Liver (tissue), 9 donors: ENCODE data around the gene TAB2. TPM values are rescaled to one million over a fixed set of nuclear protein-coding genes. Genes with fewer than 3 reads are reported as not detected.

Experiments used
- DNase-seq: peaks from one replicate; pipeline ENCODE4 v3.0.0-alpha.2; 2017; ENCODE audit warnings: low spot score
- H3K27ac ChIP-seq, 2 donors: one replicate each; pipeline ENCODE4 v1.7.0; 2013; ENCODE audit warnings: inconsistent platforms in 2 of 2, low read length in 2 of 2, control low read depth in 1 of 2, low read depth in 1 of 2, mild to moderate bottlenecking in 1 of 2
- H3K27me3 ChIP-seq, 4 donors: one replicate each; pipeline versions ENCODE4 v1.6.1 to v1.7.0; 2013; ENCODE audit warnings: low read length in 3 of 4, inconsistent platforms in 1 of 4, mild to moderate bottlenecking in 1 of 4, moderate library complexity in 1 of 4; ENCODE audit not compliant: control insufficient read depth in 4 of 4, insufficient read depth in 4 of 4
- H3K36me3 ChIP-seq, 4 donors: one replicate each; pipeline versions ENCODE4 v1.6.1 to v1.7.0; 2013; ENCODE audit warnings: low read length in 3 of 4, mild to moderate bottlenecking in 3 of 4, low read depth in 1 of 4, moderate library complexity in 1 of 4; ENCODE audit not compliant: control insufficient read depth in 4 of 4, insufficient read depth in 3 of 4
- H3K4me1 ChIP-seq, 4 donors: one replicate each; pipeline versions ENCODE4 v1.6.1 to v1.7.0; 2013; ENCODE audit warnings: low read length in 3 of 4, mild to moderate bottlenecking in 3 of 4, moderate library complexity in 1 of 4; ENCODE audit not compliant: control insufficient read depth in 4 of 4, insufficient read depth in 4 of 4
- H3K4me3 ChIP-seq, 3 donors: one replicate each; pipeline versions ENCODE4 v1.6.1 to v1.7.0; 2013; ENCODE audit warnings: low read length in 3 of 3, control low read depth in 1 of 3, low read depth in 1 of 3, mild to moderate bottlenecking in 1 of 3
- H3K9ac ChIP-seq, 2 donors: one replicate each; pipeline ENCODE4 v1.7.0; 2013; ENCODE audit warnings: low read length in 2 of 2, mild to moderate bottlenecking in 2 of 2, moderate library complexity in 2 of 2, control low read depth in 1 of 2, low read depth in 1 of 2
- H3K9me3 ChIP-seq, 4 donors: one replicate each; pipeline versions ENCODE4 v1.6.1 to v1.7.0; 2013; ENCODE audit warnings: low read length in 3 of 4; ENCODE audit not compliant: control insufficient read depth in 4 of 4
- CTCF ChIP-seq: fragments of 150-350 bp; IDR thresholded peaks from 2 replicates; pipeline ENCODE4 v1.5.1; 2017; ENCODE audit warnings: improper control_type of control experiment, low read depth, low read length; ENCODE audit not compliant: missing input control
- FOXA1 ChIP-seq: IDR thresholded peaks from 2 replicates; pipeline ENCODE4 v1.6.1; 2016; ENCODE audit warnings: antibody characterized with exemption
- FOXA2 ChIP-seq: IDR thresholded peaks from 2 replicates; pipeline ENCODE4 v1.6.1; 2016; ENCODE audit warnings: antibody characterized with exemption
- GABPA ChIP-seq, 2 donors: IDR thresholded peaks in 1 of 2; conservative IDR thresholded peaks in 1 of 2; 2 replicates each; pipeline ENCODE4 v1.6.1; 2016; ENCODE audit warnings: antibody characterized with exemption in 2 of 2, mild to moderate bottlenecking in 1 of 2, moderate library complexity in 1 of 2
- HNF4A ChIP-seq, 2 donors: conservative IDR thresholded peaks; 2 replicates each; pipeline ENCODE4 v1.6.1; 2016; ENCODE audit warnings: antibody characterized with exemption in 2 of 2, mild to moderate bottlenecking in 2 of 2
- HNF4G ChIP-seq: IDR thresholded peaks from 2 replicates; pipeline ENCODE4 v1.6.1; 2016; ENCODE audit warnings: antibody characterized with exemption
- JUND ChIP-seq, 2 donors: IDR thresholded peaks; 2 replicates each; pipeline ENCODE4 v1.6.1; 2016; ENCODE audit warnings: antibody characterized with exemption in 2 of 2
- MAX ChIP-seq: IDR thresholded peaks from 2 replicates; pipeline ENCODE4 v1.6.1; 2016; ENCODE audit warnings: antibody characterized with exemption
- NR2F2 ChIP-seq: IDR thresholded peaks from 2 replicates; pipeline ENCODE4 v1.6.1; 2016; ENCODE audit warnings: antibody characterized with exemption
- RAD21 ChIP-seq, 2 donors: IDR thresholded peaks; 2 replicates each; pipeline ENCODE4 v1.6.1; 2016; ENCODE audit warnings: antibody characterized with exemption in 2 of 2, mild to moderate bottlenecking in 2 of 2
- REST ChIP-seq: IDR thresholded peaks from 2 replicates; pipeline ENCODE4 v1.6.1; 2016; ENCODE audit warnings: antibody characterized with exemption, mild to moderate bottlenecking
- RXRA ChIP-seq, 2 donors: IDR thresholded peaks; 2 replicates each; pipeline ENCODE4 v1.6.1; 2017 to 2018; ENCODE audit warnings: antibody characterized with exemption in 2 of 2, mild to moderate bottlenecking in 1 of 2
- SP1 ChIP-seq: IDR thresholded peaks from 2 replicates; pipeline ENCODE4 v1.6.1; 2018; ENCODE audit warnings: antibody characterized with exemption, mild to moderate bottlenecking
- TAF1 ChIP-seq: conservative IDR thresholded peaks from 2 replicates; pipeline ENCODE4 v1.6.1; 2016; ENCODE audit warnings: antibody characterized with exemption, mild to moderate bottlenecking
- YY1 ChIP-seq: IDR thresholded peaks from 2 replicates; pipeline ENCODE4 v1.6.1; 2016; ENCODE audit warnings: antibody characterized with exemption, mild to moderate bottlenecking
- ZBTB33 ChIP-seq: IDR thresholded peaks from 2 replicates; pipeline ENCODE4 v1.6.1; 2016; ENCODE audit warnings: antibody characterized with exemption
- WGBS: extraction: QIAGEN DNeasy Blood & Tissue Kit; methylation state at CpG from one replicate; pipeline ENCODE4 v1.1.7; 2013; 5-methylcytosine and 5-hydroxymethylcytosine counted together
- polyA plus RNA-seq, 2 donors: library from polyadenylated mRNA; stranded (reverse) in 1 of 2; unstranded in 1 of 2; fragments of 200-250 nt in 1 of 2; fragments of >200 nt in 1 of 2; fragmentation: Nextera tagmentation in 1 of 2; extraction: Ambion mirVana in 1 of 2; gene quantifications; one replicate each; pipeline versions ENCODE4 v1.2.1 to v1.2.3, GENCODE V29; 2013 to 2015
- total RNA-seq, 2 donors: library from RNA; depleted of rRNA; stranded (reverse); fragments of >200 nt; gene quantifications; one replicate each; pipeline ENCODE4 v1.2.3, GENCODE V29; 2014
- donor health status: healthy.
- donor health status: healthy.
- donor health status: healthy.
- donor health status: healthy.
- donor health status: healthy.

Gene TAB2
- total and polyA plus RNA-seq, 4 donors, result 10.5 to 25.6 (median 18.0) TPM

GRCh38 chr6:149438855-149439254 is 121.3 kb downstream of the TAB2 start:
- TF ChIP-seq HNF4G (no peak), CTCF (no peak), TAF1 (no peak), FOXA1 (no peak), NR2F2 (no peak), GABPA (IDR thresholded peaks at IDR 0.05 in 1 of 2, conservative IDR thresholded peaks at IDR 0.05 in 1 of 2) (no peak), REST (no peak), JUND (IDR thresholded peaks at IDR 0.05) (no peak), SP1 (no peak), RXRA (IDR thresholded peaks at IDR 0.05) (no peak), MAX (no peak), ZBTB33 (no peak), FOXA2 (no peak)
- 82% methylated on average over 3 of the region's 3 CpGs for WGBS
- H3K27me3 ChIP-seq, result no peaks in the 10 kb centered on the region
- no peaks in the 10 kb centered on the region for H3K36me3 ChIP-seq
- H3K9me3 ChIP-seq, result no peaks in the 10 kb centered on the region
- no peak overlapping the region for H3K4me3 ChIP-seq
- no peak overlapping the region for H3K27ac ChIP-seq
- H3K4me1 ChIP-seq, result no peaks in the 10 kb centered on the region
- no peak for DNase-seq
- H3K9ac ChIP-seq, result no peak overlapping the region

GRCh38 chr6:149439626-149440025 is 122.1 kb downstream of the TAB2 start:
- H3K27ac ChIP-seq, result no peak overlapping the region
- WGBS, result 98% methylated on average over 1 of the region's 1 CpG
- H3K4me1 ChIP-seq, result no peaks in the 10 kb centered on the region
- no peaks in the 10 kb centered on the region for H3K36me3 ChIP-seq
- H3K27me3 ChIP-seq, result no peaks in the 10 kb centered on the region
- TF ChIP-seq HNF4A (conservative IDR thresholded peaks at IDR 0.05) (no peak), JUND (IDR thresholded peaks at IDR 0.05) (no peak), RAD21 (IDR thresholded peaks at IDR 0.05) (no peak), TAF1 (no peak), RXRA (IDR thresholded peaks at IDR 0.05) (no peak), SP1 (no peak), CTCF (no peak), GABPA (IDR thresholded peaks at IDR 0.05 in 1 of 2, conservative IDR thresholded peaks at IDR 0.05 in 1 of 2) (no peak), YY1 (no peak), FOXA2 (no peak), MAX (no peak)
- no peak overlapping the region for H3K9ac ChIP-seq
- no peak for DNase-seq
- no peak overlapping the region for H3K4me3 ChIP-seq
- no peaks in the 10 kb centered on the region for H3K9me3 ChIP-seq
